Measurements from ENCODE around the gene CSNK2A1. TPM values are rescaled to one million over a fixed set of nuclear protein-coding genes. Genes with fewer than 3 reads are reported as not detected.
"Not testable (repeated sequence)": the region's sequence is repeated elsewhere in the genome, so short reads cannot be mapped to it uniquely, and the experiment has no call there.

The CSNK2A1 gene
- total RNA-seq, 1 experiment from 2014 or later = 229 TPM

GRCh38 chr20:508364-508787 is 35.2 kb downstream of the CSNK2A1 start:
- not testable (repeated sequence) for H3K4me3 Mint-ChIP-seq; H2BK120ac ChIP-seq (ENCODE audit: low read depth, low read length, poor library complexity, severe bottlenecking); H3K27me3 Mint-ChIP-seq (ENCODE audit: low read depth); H3K27ac ChIP-seq (ENCODE audit: insufficient read length, low read depth, low read length); H2BK20ac ChIP-seq (ENCODE audit: low read depth, low read length, poor library complexity, severe bottlenecking); H3T11ph ChIP-seq (ENCODE audit: low read length); DNase-seq; H2BK5ac ChIP-seq (ENCODE audit: insufficient read length, low read length); H3K23ac ChIP-seq (ENCODE audit: insufficient read length, low read depth, low read length); H4K5ac ChIP-seq (ENCODE audit: insufficient read length, low read depth, low read length); H3K9me3 ChIP-seq (ENCODE audit: control insufficient read depth, low read depth, low read length); H2AK5ac ChIP-seq (ENCODE audit: insufficient read length, low read length); H3K56ac ChIP-seq (ENCODE audit: insufficient read length, low read depth, low read length); H2AFZ ChIP-seq (ENCODE audit: low read length); H4K91ac ChIP-seq (ENCODE audit: insufficient read length, low read depth, low read length); H3K4me1 Mint-ChIP-seq; H3K9me3 Mint-ChIP-seq; H3K9ac ChIP-seq (ENCODE audit: extremely low read depth, insufficient read length, low read length); H3K27me3 ChIP-seq (ENCODE audit: insufficient read depth, low read length); H4K20me1 ChIP-seq (ENCODE audit: control insufficient read depth, insufficient read depth, insufficient read length); H3K4me2 ChIP-seq (ENCODE audit: insufficient read depth, insufficient read length, low read length); H4K8ac ChIP-seq (replicated peaks; ENCODE audit: insufficient read length, low read depth, low read length); H2BK12ac ChIP-seq (ENCODE audit: insufficient read length, low read depth, low read length); H3K18ac ChIP-seq (ENCODE audit: insufficient read length, low read depth, low read length); H3K27ac Mint-ChIP-seq; H2BK15ac ChIP-seq (ENCODE audit: low read depth, low read length); H3K23me2 ChIP-seq (ENCODE audit: insufficient read length, low read depth, low read length, poor library complexity, severe bottlenecking); H3K4ac ChIP-seq (ENCODE audit: low read depth, low read length); H3K4me1 ChIP-seq (ENCODE audit: insufficient read depth, low read length); H3K14ac ChIP-seq (ENCODE audit: insufficient read depth, low read length)
- Histone ChIP-seq H3K79me2 (ENCODE audit: insufficient read depth, low read length) (peaks cover 29% of the 10 kb centered on the region; the same call in 1 of the 2 replicates), H3K79me1 (ENCODE audit: insufficient read depth, low read depth, low read length, poor library complexity, severe bottlenecking) (peaks cover 24% of the 10 kb centered on the region)
- peaks cover 19 to 48% (median 42%) of the 10 kb centered on the region in 3 experiments; a peak in 6 of 7 replicates for H3K36me3 Mint-ChIP-seq (ENCODE audit: insufficient read depth in 1 of 3, low read depth in 3 of 3)
- WGBS (ENCODE audit: extremely low coverage, insufficient read length, low lambda C conversion rate) = no CpG with 5 or more reads among the region's 6 CpGs
